Spleen (tissue), 7 donors: Measurements from ENCODE around the gene YTHDF1.

Experiments used
- CTCF ChIP-seq, 11 experiments: fragments of 200-600 bp in 7 of 11; fragments of 450-650 bp in 4 of 11; sonication (generic) in 4 of 11; IDR thresholded peaks in 8 of 11; conservative IDR thresholded peaks in 3 of 11; 1 replicate in 7 of 11; 2 replicates in 4 of 11; pipeline versions ENCODE4 v1.4.0 to v1.8.0; 2016 to 2021; ENCODE audit warnings: antibody characterized with exemption in 11 of 11, inconsistent platforms in 4 of 11, mild to moderate bottlenecking in 1 of 11
- POLR2AphosphoS5 ChIP-seq, 3 donors: sonication (generic); formaldehyde crosslinking; IDR thresholded peaks; one replicate each; pipeline ENCODE4 v1.5.1; 2017; ENCODE audit warnings: antibody characterized with exemption in 3 of 3
- donor health status: DM: no; HTN: no; CAD: no; lungs with moderate emphysema.
- donor health status: DM: no; HTN: no; CAD: no.
- donor health status: DM: no; HTN: no; CAD: no.

- TF ChIP-seq POLR2AphosphoS5 (IDR thresholded peaks at IDR 0.05) (no peak), CTCF (IDR thresholded peaks at IDR 0.05 in 8 of 11, conservative IDR thresholded peaks at IDR 0.05 in 3 of 11) (no peak)
Observed at GRCh38 chr20:63194007-63194796, 21.7 kb downstream of the YTHDF1 start.
